Measurements from ENCODE around the gene FHIP2A.
"Not testable (repeated sequence)": the region's sequence is repeated elsewhere in the genome, so short reads cannot be mapped to it uniquely, and the experiment has no call there.

FHIP2A gene

DNA sequence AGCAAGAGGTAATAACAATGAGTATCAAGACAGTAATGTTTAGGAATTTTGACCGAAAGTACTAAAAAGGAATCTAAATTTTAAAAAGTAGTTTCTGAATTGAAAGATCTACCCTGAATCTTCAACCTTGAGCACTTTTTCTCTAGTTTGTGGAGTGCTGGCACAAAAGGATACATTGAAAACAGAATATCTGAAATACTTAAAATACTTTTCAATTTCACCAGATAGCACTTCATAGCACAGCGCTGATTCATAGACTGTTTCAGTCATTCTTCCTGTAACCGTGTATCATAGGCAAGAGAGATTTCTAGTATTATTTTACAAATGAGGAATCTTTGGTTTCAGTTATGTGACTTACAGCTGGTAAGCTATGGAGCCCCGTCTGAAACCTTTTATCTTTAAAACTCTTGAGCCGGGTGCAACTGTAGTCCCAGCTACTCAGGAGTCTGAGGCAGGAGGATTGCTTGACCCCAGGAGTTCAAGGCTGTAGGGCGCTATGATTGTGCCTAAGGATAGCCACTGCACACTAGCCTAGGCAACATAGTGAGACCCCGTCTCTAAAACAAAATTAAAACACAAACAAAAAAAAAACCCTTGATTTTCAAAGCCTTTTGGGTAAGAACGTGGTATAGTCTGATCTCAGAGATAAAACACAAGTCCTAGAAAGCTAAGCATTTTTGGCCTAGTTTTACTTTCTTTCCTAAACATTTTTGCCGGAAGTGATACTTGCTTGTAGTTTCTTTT is 35.1 kb downstream of the FHIP2A start:
- TF ChIP-seq, protein P1, sequence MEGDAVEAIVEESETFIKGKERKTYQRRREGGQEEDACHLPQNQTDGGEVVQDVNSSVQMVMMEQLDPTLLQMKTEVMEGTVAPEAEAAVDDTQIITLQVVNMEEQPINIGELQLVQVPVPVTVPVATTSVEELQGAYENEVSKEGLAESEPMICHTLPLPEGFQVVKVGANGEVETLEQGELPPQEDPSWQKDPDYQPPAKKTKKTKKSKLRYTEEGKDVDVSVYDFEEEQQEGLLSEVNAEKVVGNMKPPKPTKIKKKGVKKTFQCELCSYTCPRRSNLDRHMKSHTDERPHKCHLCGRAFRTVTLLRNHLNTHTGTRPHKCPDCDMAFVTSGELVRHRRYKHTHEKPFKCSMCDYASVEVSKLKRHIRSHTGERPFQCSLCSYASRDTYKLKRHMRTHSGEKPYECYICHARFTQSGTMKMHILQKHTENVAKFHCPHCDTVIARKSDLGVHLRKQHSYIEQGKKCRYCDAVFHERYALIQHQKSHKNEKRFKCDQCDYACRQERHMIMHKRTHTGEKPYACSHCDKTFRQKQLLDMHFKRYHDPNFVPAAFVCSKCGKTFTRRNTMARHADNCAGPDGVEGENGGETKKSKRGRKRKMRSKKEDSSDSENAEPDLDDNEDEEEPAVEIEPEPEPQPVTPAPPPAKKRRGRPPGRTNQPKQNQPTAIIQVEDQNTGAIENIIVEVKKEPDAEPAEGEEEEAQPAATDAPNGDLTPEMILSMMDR (IDR thresholded peaks at IDR 0.05; ENCODE audit: low read depth, low read length), result no peak
- DNase-seq (ENCODE audit: low read depth in 2 of 2), result peak; percentile 89 to 95

DNA sequence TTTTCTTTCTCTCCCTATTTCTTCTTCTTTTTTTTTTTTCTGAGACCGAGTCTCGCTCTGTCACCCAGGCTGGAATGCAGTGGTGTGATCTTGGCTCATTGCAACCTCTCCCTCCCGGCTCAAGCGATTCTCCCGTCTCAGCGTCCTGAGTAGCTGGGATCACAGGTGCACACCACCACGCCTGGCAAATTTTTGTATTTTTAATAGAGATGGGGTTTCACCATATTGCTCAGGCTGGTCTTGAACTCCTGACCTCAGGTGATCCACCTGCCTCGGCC is 35.6 kb downstream of the FHIP2A start:
- H3K4me3 ChIP-seq (replicated peaks in 1 of 2; ENCODE audit: low read depth in 2 of 2, low read length in 2 of 2), result not testable (repeated sequence)
- DNase-seq (ENCODE audit: low read depth in 2 of 2), result peak in 1 of 2 donors; percentile 30

More for the DNA sequence above, 35.1 kb downstream of the FHIP2A start:
- peak overlapping the region in 1 of 2 donors; percentile 24 for H3K4me3 ChIP-seq (replicated peaks in 1 of 2; ENCODE audit: low read depth in 2 of 2, low read length in 2 of 2)

DNA sequence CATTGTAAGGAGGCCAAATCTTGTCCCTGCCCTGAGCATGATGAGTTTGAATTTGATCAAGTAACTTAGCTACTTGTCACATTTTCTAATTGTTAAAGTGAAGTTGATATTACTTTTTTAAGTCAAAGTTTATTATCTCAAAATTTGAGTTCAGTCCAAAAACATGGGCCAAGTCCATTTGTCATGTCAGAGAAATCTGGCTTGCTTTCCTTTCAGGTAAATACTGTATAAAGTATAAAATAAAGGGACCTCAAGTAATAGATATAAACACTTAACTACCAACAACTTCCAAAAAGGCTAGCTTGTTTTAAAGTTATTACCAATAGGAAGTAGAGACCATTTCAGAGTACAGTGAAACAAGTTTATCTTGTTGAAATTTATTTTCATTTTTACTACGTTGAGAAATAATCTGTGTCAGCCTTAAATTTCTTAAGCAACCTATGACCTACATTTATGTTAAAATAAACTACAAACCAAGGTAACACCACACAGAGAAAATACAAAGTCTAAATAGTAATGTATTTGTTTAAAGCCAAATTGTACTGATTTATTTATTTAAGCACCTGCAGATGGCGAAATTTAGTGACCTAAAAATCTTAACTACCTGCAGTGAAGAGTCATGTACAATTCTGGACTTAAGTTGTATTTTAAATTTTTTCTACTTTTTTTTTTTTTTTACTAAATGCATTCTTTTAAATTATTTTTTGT is 36.5 kb downstream of the FHIP2A start:
- TF ChIP-seq, protein P1 (IDR thresholded peaks at IDR 0.05; ENCODE audit: low read depth, low read length), result no peak
- DNase-seq (ENCODE audit: low read depth in 2 of 2), result no peak
- no peak overlapping the region for H3K4me3 ChIP-seq (replicated peaks in 1 of 2; ENCODE audit: low read depth in 2 of 2, low read length in 2 of 2)

DNA sequence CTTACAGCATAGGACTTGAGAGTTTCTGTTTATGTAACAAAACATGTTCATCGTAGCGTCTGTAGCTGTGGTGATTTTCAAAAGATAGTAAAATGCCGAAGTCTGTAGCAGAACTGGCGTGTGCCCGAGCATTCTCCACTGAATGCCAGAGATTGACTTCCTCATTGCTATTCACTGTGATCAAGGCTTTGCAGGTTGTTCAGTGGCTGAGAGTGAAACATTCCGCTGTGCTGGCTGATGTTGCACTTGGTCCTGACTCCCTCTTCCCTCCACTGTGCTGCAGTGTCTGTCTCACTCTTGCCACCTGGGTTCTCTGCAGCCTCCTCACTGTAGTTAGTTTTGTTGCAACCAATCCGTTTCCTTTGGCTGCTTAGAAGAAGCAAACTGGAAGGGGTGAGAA is 37.6 kb downstream of the FHIP2A start:
- TF ChIP-seq, protein P1 (IDR thresholded peaks at IDR 0.05; ENCODE audit: low read depth, low read length), result no peak
- no peak for DNase-seq (ENCODE audit: low read depth in 2 of 2)
- no peak overlapping the region for H3K4me3 ChIP-seq (replicated peaks in 1 of 2; ENCODE audit: low read depth in 2 of 2, low read length in 2 of 2)

DNA sequence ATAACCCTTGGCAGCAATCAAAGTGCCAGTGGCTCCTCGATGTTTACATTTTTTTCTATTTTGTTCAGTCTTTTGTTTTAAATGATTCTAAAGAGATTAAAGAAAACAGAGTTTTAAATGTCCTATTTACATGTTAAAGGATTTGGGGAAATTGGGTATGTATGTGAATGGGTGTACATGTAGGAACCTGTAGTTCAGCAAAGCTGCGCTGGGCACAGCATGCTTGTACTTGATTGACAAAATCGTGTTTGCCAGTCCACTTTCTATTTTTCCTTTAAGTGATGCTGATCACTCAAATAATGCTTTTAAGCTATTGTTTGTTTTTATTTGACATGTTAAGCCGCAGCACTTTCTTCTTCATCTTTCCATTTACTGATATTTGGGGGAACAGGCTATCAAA is 40.9 kb downstream of the FHIP2A start:
- no peak overlapping the region for H3K4me3 ChIP-seq (replicated peaks in 1 of 2; ENCODE audit: low read depth in 2 of 2, low read length in 2 of 2)
- TF ChIP-seq, protein P1 (IDR thresholded peaks at IDR 0.05; ENCODE audit: low read depth, low read length), result no peak
- DNase-seq (ENCODE audit: low read depth in 2 of 2), result no peak

DNA sequence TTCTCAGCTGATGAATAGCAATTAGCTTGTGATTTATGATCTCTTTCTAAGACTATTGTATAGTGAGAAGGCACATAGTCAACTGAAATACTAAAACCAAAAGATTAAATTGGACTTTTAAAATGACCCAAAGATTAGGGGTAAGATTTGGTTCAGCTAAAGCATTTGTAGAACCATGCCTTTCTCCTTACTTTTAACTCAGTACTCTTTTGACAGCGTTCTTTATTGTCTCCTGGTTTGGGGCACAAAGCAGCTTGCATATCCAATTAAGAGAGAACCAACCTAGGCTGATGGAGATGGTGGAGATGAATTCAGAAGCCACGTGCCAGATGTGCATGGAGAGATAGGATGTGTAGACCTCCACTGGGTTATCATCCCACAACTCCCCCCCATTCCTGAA is 45.8 kb downstream of the FHIP2A start:
- TF ChIP-seq, protein P1 (IDR thresholded peaks at IDR 0.05; ENCODE audit: low read depth, low read length), result no peak
- DNase-seq (ENCODE audit: low read depth in 2 of 2), result no peak
- H3K4me3 ChIP-seq (replicated peaks in 1 of 2; ENCODE audit: low read depth in 2 of 2, low read length in 2 of 2), result no peak overlapping the region

DNA sequence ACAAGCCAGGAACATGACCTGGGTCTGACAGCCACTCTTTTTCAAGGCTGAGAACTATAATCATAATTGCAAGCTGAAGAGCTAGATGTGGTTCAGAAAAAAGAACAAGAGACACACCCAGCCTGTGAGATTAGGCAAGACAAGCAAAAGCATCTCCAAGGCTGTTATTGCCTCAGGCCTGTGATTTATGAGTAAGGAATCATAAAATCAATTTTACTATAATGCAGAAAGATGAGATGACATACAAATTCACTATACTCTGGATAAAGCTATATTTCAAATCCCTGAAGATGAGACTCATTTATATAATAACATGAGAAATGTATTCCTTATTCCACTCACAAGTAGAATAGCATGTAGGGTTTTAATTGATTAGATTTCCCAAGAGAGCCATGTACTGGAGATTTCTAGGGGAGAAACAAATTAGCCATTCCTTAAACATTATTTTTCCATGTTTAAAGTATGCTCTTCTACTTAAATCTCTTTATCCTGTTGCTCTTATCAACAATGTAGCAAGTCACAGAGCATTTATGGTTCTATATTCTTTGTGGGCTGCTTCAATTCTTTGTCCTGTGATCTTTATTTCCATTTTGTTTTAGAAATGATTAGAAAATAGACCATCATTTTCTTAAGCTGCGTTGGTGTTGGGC is 47.4 kb downstream of the FHIP2A start:
- TF ChIP-seq, protein P1 (IDR thresholded peaks at IDR 0.05; ENCODE audit: low read depth, low read length), result no peak
- peak; percentile 48 to 75 for DNase-seq (ENCODE audit: low read depth in 2 of 2)
- no peak overlapping the region for H3K4me3 ChIP-seq (replicated peaks in 1 of 2; ENCODE audit: low read depth in 2 of 2, low read length in 2 of 2)

Measured in cardiac fibroblast (primary cell).